Left lobe of liver (tissue), 1 donor: ENCODE data around the gene IL1RL1. TPM values are rescaled to one million over a fixed set of nuclear protein-coding genes. Genes with fewer than 3 reads are reported as not detected.

Experiments used
- total RNA-seq: library from RNA; stranded (reverse); gene quantifications from one replicate; pipeline ENCODE4 v1.2.1, GENCODE V29; 2021
- donor health status: DM: no; HTN: yes; CAD: no.

The IL1RL1 gene
- total RNA-seq, 1 donor from 2014 or later, result 2.6 TPM

Other genes with a start within 250 kb of the IL1RL1 start
- gene IL1R1, start 168.8 kb upstream of the IL1RL1 start, total RNA-seq, result 39.0 TPM
- 2.5 TPM for gene IL1RL2, start 124.5 kb upstream of the IL1RL1 start, total RNA-seq
- 7.6 TPM for gene IL18R1, start 44.2 kb downstream of the IL1RL1 start, total RNA-seq
- 0.45 TPM for gene IL18RAP, start 111.6 kb downstream of the IL1RL1 start, total RNA-seq
- gene SLC9A4, start 161.7 kb downstream of the IL1RL1 start, total RNA-seq, result not detected